Fibroblast of skin of left quadriceps (primary cell): Measurements from ENCODE around the gene MAB21L3.
"Not testable (repeated sequence)": the region's sequence is repeated elsewhere in the genome, so short reads cannot be mapped to it uniquely, and the experiment has no call there.

Experiments
- DNase-seq, 2 experiments: peaks; one replicate each; pipeline ENCODE4 v3.0.0-alpha.2; 2013; ENCODE audit warnings: low read depth in 2 of 2

Gene MAB21L3

DNA sequence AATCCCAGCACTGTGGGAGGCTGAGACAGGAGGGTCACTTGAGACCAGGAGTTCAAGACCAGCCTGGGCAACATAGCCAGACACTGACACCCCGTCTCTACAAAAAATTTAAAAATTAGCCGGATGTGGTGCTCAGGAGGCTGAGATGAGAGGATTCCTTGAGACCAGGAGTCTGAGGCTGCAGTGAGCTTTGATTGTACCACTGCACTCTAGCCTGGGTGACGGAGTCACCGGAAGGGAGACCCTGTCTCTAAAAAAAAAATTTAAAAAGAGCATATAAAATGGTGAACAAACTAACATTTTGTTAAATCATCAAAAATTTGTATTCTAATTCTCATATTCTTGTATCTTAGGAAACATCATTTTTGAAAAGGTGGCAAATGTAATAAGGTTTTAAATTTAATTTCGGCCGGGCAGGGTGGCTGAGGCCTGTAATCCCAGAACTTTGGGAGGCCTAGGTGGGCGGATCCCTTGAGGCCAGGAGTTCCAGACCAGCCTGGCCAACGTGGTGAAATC is 27.1 kb downstream of the MAB21L3 start:
- DNase-seq = no peak

DNA sequence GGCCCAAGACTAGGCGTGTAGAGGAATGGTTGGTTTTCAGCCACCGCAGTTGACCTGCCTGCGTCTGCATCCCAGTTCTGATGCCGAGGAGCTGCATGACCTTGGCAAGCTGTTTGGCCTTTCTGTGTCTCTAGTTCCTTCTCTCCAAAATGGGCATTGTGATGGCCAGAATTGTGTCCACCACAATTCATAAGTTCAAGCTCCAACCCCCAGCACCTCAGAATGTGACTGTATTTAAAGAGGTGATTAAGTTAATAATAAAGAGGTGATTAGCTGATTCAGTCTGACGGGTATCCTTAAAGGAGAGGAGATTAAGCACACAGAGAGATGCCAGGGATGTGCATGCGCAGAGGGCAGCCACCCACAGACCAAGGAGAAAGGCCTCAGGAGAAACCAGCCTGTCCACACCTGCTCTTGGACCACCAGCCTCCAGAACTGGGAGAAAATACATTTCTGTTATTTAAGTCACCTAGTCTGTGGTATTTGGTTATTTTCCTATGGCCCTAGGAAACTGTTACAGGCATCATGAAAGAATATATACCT is 28.5 kb downstream of the MAB21L3 start:
- DNase-seq = no peak

DNA sequence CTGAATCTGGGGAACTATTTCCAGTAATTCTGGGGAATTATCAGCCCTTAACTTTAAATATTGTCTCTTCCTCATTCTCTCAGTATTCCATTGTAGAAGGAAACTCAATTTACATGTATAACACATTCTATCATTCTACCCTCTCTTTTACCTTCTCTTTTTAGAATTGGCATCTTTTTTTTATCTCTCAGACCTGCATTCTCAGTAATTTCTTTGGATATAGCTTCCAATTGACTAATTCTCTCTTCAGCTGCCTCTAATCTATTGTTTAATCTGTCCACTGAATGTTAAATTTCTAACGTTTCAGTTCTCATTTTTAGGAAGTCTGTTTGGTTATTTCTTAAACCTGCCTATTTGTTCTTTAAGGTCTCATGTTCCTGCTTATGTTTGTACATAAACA is 33.0 kb downstream of the MAB21L3 start:
- no peak for DNase-seq

DNA sequence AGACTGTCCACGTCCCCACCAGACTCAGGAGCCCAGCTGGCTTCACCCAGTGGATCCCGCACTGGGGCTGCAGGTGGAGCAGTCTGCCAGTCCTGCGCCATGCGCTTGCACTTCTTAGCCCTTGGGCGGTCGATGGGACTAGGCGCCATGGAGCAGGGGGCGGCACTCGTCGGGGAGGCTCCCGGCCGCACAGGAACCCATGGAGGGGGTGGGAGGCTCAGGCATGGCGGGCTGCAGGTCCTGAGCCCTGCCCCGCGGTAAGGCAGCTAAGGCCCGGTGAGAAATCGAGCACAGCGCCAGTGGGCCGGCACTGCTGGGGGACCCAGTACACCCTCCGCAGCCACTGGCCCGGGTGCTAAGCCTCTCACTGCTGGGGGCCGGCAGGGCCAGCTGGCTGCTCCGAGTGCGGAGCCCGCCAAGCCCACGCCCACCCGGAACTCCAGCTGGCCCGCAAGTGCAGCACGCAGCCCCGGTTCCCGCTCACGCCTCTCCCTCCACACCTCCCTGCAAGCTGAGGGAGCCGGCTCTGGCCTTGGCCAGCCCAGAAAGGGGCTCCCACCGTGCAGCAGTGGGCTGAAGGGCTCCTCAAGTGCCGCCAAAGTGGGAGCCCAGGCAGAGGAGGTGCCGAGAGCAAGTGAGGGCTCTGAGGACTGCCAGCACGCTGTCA is 35.4 kb downstream of the MAB21L3 start:
- DNase-seq = not testable (repeated sequence)

DNA sequence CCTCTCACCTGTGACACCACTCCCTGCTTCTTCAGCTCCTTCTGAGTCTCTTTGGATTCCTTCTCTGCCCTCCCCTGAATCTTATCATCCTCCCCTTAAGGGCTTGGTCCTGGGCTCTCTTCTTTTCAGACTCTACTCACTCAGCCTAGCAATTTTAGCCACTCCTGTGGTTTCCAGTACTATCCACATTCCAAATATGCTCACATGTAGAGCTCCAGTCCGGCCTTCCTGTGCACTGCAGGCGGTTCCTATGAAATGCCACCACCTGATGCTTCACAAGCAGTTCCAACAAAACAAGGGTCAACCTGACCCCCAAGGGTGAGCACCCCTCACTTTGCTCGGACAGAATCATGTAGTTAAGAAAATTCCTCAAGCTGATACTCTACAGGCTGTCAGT is 35.9 kb downstream of the MAB21L3 start:
- DNase-seq = no peak

DNA sequence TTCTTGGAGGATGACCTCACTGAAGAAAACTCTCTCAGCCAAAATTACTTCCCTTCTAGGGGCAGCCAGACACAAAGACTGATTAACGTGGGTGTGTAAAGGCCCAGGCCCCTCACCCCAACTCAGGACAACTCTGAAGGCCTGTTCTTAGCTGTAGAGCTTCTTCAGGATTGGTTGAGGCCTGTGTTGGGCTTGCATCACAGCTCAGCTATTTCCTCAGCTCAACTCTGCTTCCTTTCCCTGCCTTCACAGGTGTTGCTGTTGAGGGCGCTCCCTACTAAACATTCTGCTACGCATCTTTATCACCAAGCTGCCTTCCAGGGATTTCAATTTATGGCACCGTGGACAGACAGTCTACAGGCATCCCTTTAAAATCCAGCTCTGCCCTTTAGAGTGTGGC is 36.8 kb downstream of the MAB21L3 start:
- no peak for DNase-seq

DNA sequence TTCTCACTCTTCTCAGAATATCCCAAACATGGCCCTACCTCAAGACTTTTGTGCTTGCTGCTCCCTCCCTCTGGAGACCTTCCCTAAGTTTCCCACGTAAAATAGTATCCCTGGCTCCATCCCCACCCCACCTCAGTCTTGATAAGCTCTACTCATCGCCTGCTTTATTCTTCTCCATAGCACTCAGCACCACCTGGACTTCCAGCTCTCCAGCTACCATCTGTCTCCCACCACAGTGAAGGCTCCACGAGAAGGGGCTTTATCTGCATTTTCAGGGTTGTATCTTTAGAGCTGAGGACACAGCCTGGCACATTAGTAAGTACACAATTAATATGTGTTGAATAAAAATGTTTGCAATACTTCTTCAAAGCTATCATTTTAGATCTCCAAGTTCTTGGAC is 37.8 kb downstream of the MAB21L3 start:
- no peak for DNase-seq

DNA sequence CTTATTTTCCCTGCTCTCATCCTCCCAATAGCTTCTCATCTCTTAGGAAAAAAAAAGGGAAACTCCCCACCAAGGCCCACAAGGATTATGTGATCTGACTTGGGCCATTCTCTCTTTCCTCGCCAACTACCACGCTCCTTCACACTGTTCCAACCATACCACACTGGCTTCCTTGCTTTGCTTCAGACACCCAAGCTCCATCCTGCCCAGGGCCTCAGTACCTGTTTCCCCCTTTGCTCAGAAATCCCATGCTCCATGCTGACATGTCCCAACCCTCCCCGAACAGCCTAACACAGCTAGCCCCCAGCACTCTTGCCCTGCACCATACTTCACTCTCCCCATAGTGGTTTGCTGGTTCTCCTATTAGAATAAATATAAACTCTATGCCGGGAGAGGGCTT is 39.2 kb downstream of the MAB21L3 start:
- no peak for DNase-seq

DNA sequence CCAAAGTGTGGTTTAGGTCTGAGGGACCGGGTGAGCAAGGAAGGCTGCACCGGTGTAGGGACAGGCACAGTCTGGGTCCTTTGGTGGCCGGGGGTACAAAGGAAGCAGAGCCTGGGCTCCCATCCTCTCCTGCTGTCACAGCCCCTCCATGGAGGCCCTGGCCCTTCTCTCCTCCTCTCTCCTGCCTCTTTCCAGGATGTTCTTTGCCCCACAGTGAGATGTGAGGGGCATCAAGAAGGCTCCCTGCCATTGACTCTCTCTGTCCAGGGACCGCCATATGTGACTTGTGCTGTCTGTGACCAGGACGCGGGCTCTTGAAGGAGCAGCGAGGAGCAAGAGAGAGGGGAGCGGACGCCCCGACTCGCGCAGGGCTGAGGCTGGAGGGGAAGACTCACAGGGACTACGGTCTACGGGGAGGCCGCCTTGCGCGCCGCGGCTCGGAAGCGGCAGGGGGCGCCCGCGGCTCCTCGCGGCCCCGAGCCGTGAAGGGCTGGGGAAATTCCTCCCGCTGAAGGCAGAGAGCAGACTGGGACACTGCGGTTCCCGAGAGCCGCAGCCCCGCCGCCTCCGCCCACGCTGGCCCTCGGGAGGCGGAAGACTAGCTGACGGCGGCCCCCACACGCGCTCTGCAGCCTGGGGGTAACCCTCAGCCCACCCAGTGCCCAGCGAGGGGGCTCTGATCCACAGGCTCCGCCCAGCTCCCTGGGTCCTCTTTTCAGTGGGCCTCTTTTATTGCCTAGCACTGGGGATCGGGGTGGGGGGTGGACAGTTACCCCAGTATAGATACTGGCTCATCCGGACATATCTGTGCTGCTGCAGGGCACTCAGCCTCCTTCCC is 40.8 kb downstream of the MAB21L3 start:
- peak; percentile 45 to 56 for DNase-seq

DNA sequence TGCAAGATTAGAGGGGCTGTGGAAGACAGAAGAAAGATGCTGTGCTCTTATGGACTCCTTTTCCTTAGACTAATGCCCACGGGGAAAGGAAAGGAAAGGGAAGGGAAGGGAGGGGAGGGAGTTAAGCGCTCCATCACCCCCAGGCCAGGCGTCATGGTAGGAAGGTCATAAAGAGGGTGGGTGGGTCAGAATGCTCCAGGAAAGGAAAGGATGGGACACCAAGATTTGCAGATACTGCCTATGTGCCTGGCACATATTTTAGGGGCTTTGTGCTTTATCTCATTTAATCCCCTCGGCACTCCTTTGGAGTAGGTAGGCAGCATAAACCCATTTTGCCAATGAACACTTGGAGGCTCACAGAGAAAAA is 41.4 kb downstream of the MAB21L3 start:
- DNase-seq = no peak

DNA sequence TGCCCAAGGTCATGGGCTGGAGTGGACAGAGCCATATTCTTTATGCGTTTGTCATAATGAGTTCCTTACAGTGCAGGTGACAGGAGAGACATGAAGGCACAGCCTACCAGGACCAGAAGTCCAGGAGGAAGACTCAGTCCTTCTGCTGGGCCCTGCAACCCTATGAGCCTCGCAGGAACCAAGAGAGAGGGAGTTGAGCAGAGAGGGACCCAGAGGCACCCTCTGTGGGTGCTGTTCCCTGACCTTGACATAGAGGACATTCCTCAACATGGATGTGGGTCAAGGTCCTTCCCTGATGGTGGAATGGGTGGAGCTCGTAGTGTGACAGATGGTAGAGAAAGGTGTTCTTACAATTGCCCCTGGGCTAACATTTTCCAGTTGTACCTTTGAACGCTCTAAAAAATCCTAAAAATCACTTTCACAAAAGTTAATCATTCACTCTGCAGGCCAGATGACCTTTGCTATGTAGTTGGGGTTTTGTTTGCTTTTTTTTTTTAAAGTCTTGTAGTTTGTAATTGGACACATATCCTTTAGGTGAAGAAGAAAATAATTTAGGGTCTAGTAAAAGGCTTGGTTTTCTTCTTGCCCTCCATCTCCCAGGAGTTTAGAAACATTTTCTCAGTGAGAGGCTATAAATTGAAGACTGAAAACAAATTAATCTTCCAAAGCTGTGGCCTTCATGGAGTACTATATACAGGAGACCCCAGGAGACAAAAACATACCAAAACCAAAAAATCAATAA is 41.9 kb downstream of the MAB21L3 start:
- DNase-seq = no peak

DNA sequence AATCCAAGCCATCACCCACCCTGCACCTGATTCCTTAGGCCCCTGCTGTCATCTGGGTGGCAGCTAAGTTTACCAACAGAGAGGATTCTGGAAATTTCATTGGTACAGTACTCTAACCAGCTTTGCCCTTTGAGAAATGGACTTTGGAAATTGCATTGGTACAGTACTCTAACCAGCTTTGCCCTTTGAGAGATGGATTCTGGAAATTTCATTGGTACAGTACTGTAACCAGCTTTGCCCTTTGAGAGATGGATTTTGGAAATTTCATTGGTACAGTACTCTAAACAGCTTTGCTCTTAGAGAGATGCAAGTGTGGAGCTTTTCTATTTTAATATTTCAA is 42.5 kb downstream of the MAB21L3 start:
- no peak for DNase-seq

DNA sequence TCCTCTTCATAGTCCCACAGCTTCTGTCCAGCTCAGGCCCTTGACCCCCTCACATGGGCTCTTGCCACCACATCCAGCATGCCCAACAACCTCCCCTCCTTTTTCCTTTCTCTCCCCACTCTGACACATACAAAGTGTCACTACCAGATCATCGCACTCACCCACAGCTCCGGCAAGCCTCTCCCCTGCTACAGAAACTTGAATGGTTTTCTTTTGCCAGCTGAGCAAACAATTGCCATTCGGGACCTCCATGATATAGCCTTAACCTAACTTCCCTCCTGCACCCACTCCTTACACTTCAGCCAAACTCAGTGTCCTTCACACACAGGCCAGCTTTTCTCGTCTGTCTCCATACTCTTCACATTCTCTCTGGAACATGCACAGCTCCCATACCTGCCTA is 43.3 kb downstream of the MAB21L3 start:
- DNase-seq = no peak

DNA sequence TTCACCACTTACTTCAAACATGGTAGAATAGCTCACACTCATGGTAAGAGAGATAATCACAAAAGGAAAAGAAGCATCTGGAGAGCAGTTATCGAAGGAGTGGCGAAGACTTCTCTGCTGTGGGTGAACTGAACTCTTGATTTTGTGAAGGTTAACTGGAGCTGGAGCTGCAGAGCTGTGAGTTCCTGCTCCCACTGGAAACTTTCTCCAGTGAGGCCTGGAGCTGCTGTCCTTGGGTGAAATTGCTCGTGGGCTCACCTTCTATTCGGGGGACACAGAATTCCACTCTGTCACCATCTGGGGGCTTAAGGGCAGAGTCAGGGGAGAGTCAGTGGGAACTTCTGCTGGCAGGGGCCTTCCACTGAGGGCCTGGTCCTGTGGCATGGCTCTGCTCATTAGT is 45.9 kb downstream of the MAB21L3 start:
- DNase-seq = no peak

DNA sequence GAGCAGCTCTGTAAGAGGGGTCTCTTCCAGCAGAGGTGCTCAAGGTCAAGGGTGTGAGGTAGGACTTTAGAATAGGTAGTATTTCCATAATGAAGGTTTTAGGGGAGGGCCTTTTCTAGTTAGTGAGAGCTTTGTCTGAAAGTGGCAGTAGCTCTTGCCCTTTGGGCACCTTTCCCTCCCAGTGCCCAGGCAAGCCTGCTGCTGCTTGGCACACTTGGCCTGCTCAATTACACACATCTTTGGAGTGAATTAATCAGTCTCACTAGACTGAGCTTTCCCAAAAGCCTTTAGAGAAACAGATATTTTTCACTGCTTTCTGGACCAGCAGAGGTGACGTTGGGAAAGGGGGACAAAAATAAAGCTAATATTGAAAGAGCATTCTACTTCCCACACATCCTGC is 48.0 kb downstream of the MAB21L3 start:
- no peak for DNase-seq

DNA sequence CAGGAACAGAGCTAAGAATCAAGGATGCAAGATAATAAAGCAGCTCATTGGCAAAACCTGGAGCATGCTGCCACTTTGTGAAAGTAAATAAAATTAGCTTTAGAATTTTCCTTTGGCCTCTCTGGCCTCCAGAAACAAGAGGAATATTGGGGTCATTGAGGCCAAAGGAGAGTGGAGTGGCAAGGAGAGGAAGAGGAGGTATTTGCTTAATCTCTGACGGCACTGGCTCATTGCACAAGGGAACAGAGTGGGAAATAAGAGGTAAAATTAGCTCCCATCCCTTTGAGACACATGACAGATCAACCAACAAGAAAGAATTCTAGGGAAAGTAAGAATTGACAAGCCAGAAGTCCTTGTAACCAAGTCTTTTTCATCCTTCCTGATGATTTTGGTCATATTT is 48.4 kb downstream of the MAB21L3 start:
- DNase-seq = no peak

DNA sequence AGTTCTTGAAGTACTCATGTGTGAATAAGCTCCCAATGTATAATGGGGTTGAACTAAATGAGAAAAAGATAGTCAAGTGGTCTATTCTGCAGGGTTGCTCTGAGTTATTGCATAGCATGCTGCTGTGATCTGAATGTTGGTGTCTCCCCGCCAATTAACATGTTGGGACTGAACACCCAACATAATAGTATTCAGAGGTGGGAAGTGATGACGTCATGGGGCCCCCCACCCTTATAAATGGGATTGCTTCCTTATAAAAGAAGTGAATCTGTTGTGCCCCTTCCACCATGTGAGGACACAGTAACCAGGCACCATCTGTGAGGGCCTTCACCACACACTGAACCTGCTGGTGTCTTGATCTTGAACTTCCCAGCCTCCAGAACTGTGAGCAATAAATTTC is 50.2 kb downstream of the MAB21L3 start:
- no peak for DNase-seq

DNA sequence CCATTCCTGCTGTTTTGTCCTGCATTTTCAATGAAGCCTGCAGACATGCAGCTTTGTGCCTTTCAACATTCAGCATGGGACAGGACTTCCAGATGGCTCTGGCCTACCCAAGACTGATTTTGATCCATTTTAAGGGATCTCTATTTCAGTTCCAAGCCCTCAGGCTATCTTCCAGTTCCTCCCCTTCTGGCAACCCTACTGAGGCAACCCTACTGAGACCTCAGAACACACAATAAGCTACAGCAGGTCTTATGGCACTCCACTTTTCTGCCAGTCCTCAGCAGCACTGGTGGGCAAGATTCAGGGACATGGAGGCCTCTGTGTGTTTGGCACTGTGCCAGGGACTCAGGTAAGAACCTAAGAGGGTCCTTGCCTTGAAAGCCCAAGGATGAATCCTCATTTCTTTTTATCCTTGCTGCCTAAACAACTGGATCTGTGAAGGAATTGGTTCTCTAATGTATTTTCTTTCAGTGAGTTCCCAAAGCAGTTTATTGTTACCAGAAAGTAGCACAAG is 50.7 kb downstream of the MAB21L3 start:
- no peak for DNase-seq

DNA sequence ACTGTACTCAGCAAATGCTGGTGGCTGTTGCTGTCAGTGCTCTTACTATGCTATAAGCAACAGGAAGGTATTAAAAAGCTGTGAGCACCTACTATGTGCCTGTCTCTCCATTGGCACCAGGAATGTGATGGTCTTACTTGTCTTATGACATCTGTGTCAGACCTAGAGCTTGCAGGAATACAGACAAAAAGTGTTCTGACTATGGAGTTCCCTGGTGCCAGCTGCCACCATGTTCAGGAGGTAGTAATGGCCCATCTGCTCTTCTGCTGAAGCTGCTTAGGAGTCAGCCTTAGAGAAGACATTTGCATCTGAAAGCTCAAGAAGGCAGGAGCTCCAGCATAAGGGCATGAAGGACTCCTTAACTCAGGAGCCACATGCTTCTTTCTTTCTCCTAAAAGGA is 52.3 kb downstream of the MAB21L3 start:
- DNase-seq = no peak

DNA sequence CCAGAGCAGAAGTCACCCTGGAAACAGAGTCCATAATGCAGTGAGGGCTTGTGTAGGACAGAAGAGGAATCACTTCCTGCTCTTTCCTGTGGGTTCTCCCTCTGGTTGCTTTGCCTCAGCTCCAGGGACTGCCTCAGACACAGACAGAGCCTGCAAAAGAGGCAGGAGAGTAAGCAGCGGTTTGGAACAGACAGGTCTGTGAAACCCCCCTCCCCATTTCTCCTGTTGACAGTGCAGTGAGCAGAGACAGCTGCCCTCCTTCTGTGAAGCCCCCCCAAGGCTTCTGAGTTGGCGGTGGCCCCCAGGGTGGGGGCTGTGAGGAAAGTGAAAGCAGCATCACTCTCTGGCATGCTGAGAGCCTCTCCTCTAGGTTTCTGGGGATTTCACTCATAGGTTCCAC is 53.0 kb downstream of the MAB21L3 start:
- no peak for DNase-seq

DNA sequence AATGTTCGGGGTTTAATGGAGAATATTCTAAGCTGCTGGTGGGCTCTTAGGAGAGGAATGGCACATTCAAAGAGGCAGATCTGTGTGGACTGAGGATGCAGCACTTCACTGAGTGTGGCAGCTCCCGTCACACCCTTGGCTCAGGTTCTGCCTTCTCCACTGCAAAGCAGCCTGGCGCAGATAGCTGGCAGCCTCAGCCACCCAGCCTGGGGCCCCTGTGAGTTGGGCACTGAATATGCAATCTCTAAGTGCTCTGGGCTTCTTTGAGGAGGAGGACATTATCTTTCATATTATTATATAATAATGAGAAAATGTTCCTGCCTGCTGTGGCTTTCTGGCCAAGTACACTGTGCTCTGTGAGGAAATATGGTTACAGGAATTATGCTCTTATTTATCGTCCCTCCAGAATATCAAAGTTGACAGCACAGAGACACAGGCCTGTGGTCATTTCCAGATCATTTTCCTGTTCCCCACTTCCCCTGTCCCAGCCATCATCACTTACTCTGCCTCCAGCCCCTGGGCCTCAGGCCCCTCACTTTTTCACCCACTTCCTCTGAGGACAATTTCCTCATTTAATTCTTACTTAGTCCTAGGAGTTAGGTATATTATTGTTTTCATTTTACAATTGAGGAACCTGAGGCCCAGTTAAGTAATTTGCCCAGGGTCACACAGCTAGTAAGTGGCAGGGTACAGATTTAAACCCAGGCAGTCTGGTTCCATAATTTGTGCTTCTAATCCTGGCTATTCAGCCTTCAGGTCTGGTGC is 53.6 kb downstream of the MAB21L3 start:
- DNase-seq = no peak

DNA sequence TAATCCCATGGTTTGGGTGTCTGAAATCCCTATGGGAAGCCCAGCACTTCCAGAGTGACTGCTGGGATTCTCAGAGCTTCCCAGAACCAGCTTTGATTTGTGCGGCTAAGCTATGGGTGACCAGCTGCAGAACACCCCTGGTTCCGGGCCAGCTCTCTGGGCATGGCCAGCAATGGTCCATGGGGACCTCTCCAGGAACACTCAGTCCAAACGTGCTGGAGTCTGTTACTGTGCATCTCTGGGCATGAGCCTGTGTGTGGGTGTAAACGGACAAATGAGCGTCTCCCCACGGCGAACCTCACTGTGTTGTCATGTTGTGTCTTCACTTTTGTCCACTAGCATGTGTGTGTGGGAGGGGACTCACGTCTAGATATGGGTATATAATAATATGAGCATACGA is 54.4 kb downstream of the MAB21L3 start:
- DNase-seq = no peak
